Caki2 (cell line): Measurements from ENCODE around the gene COL9A3. TPM values are rescaled to one million over a fixed set of nuclear protein-coding genes. Genes with fewer than 3 reads are reported as not detected.

Experiments used
- DNase-seq: peaks from one replicate; pipeline ENCODE4 v3.0.0-alpha.2; 2015; ENCODE audit warnings: low read depth
- in situ Hi-C: cut with HindIII; loops from 2 replicates; pipeline ENCODE4 v1.10.0; 2016; ENCODE audit warnings: low sequenced_read_pairs, low pct_unique_long_range_greater_than_20kb, mixed read lengths
- total RNA-seq: library from RNA; depleted of rRNA; stranded (reverse); fragments of >200 nt; shearing (Covaris generic); gene quantifications from 2 replicates; pipeline ENCODE4 v1.2.3, GENCODE V29; 2014; ENCODE audit warnings: low replicate concordance

The COL9A3 gene
- total RNA-seq, 1 experiment from 2014 or later, result not detected

DNA sequence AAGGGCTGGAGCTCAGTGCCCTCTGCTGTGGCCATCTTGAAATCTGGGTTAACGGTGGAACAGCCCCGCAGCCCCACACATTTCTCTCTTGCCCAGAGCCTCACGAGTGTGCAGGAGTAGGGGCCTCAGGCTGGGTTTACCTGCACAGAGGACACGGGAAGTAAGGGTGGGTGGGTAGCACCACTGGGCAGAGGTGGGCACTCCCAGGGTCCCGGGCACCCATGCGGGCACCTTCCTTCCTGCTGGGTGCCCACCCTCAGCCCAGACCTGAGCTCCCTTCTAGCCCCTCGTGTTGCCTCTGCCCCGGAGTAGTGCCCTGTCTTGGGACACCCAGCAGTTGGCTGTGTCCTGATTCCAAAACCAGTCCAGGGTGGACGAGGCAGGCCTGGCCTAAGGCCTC, 11.2 kb downstream of the COL9A3 start:
- DNase-seq, result no peak
- in situ Hi-C loops, result no loop called here

- DNase-seq, result no peak
- in situ Hi-C loops, result no loop called here
Measured at GRCh38 chr20:62828511-62829230, 11.8 kb downstream of the COL9A3 start.

DNA sequence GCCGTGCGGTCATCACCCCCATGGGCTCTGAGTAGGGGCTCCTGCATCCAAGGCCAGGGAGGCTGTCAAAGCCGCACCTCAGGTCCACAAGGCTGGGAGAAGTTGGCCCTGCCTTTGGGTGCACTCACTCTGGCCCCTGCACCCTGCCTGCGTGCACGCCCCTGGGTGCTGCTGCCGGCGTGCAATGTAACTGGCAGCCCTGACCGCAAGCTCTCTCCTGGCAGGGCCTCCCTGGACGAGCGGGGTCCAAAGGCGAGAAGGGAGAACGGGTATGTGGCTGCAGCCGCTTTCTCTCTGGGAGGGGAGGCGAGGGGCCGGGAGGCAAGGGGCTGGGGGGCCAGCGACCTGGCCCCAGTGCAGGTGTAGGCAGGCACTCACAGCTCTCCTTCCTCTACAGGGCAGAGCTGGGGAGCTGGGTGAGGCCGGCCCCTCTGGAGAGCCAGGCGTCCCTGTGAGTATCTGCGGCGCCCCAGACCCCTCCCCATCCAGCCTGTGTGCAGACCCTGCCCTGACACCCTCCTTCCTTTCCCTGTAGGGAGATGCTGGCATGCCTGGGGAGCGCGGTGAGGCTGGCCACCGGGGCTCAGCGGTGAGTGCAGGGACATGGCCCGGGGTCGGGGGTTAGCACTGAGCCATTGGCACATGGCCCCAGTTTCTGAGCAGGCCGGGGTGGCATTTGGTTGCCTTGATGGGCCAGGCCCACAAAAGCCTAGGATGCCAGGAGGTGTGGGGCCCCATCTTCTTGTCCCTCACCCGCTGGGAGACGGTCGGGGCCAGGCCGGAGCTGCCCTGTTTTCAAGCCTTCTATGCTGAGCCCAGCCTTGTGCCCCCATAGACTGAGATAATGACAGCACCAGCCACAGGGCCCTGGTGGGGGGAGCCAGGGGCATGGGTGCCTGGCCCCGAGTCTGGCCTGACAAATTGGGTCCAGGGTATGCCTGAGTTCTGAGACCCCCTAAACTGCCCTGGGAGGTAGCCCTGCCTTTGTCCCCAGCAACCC, 12.7 kb downstream of the COL9A3 start:
- in situ Hi-C loops, result no loop called here
- no peak for DNase-seq

DNA sequence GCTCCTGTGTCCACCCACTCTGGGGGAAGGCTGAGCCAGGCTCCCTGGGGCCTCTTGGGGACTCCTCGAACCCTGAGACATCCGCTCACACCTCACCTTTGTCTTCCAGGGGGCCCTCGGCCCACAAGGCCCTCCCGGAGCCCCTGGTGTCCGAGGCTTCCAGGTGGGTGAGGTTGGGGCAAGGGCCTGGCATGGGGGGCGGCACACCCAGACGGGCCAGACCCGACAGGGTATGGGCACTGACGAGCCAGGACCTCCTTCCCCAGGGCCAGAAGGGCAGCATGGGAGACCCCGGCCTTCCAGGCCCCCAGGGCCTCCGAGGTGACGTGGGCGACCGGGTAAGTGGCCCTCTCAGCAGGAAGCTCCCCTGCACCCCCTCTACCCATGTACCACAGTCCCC, 13.4 kb downstream of the COL9A3 start:
- in situ Hi-C loops, result no loop called here
- DNase-seq, result no peak

- in situ Hi-C loops, result no loop called here
- DNase-seq, result no peak
Measured at GRCh38 chr20:62830821-62831220, 14.0 kb downstream of the COL9A3 start.

GRCh38 chr20:62831361-62831788, 14.5 kb downstream of the COL9A3 start:
- no peak for DNase-seq
- in situ Hi-C loops, result no loop called here

- in situ Hi-C loops, result no loop called here
- no peak for DNase-seq
Measured at GRCh38 chr20:62831854-62832211, 15.0 kb downstream of the COL9A3 start.

GRCh38 chr20:62832212-62832922, 15.5 kb downstream of the COL9A3 start:
- no peak for DNase-seq
- in situ Hi-C loops, result no loop called here

DNA sequence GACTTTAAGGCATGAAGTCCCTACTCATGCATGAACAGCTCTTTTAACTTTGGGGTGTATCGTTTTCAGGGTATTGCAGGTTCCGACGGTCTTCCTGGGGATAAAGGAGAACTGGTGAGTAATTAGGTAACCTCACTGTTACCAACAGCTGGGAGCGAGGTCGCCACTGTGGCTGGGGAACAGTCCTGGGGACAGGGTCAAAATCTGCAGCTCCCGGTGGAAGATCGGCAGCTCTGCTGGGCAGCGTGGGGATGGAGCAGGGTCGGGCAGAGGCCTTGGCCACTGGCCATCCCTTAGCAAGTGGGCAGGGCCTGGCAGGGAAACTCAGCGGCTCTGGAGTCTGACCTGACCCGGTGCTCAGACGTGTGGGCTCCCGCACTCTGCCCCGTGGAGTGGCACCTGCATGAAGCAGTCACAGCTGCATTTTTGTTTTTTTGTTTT, 16.1 kb downstream of the COL9A3 start:
- DNase-seq, result no peak
- in situ Hi-C loops, result no loop called here

GRCh38 chr20:62834967-62835730, 18.3 kb downstream of the COL9A3 start:
- DNase-seq, result no peak
- in situ Hi-C loops, result no loop called here

- no peak for DNase-seq
- in situ Hi-C loops, result no loop called here
Measured at GRCh38 chr20:62835931-62836861, 19.3 kb downstream of the COL9A3 start.

- no peak for DNase-seq
- in situ Hi-C loops, result no loop called here
Measured at GRCh38 chr20:62836967-62837490, 20.2 kb downstream of the COL9A3 start.

DNA sequence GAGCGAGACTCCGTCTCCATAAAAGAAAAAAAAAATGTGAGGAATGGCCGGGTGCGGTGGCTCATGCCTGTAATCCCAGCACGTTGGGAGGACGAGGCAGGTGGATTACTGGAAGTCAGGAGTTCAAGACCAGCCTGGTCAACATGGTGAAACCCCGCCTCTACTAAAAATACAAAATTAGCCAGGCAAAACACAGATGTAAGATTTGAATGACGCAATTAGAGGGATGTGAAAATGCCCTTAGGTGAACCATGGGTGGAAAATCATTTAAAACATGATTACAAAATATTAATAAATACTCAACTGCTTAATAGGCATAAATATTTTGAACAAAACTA, 20.9 kb downstream of the COL9A3 start:
- DNase-seq, result no peak
- in situ Hi-C loops, result no loop called here

GRCh38 chr20:62838128-62838891, 21.5 kb downstream of the COL9A3 start:
- DNase-seq, result no peak
- in situ Hi-C loops, result no loop called here

- no peak for DNase-seq
- in situ Hi-C loops, result no loop called here
Measured at GRCh38 chr20:62839261-62839660, 22.4 kb downstream of the COL9A3 start.

- in situ Hi-C loops, result no loop called here
- DNase-seq, result no peak
Measured at GRCh38 chr20:62839816-62840215, 23.0 kb downstream of the COL9A3 start.
